ENCODE results near the gene BBLN.

- TF ChIP-seq GATA2 (IDR thresholded peaks at IDR 0.05; ENCODE audit: low read depth, low read length) (no peak), GATA3 (IDR thresholded peaks at IDR 0.05; ENCODE audit: low read depth, low read length) (no peak)
Measured at GRCh38 chr9:128178806-128179431, 18.9 kb downstream of the BBLN start.

Data from SH-SY5Y (cell line).